Left ventricle myocardium inferior (tissue), 1 donor: ENCODE results near the gene OR6X1. TPM values are rescaled to one million over a fixed set of nuclear protein-coding genes. Genes with fewer than 3 reads are reported as not detected.
A peak's percentile ranks its signal among the peaks of the same experiment; 100 is the strongest.

Source experiments
- DNase-seq: peaks from one replicate; pipeline ENCODE4 v3.0.0-alpha.2; 2020
- H3K27ac ChIP-seq: fragments of 200-600 bp; replicated peaks from 2 replicates; pipeline ENCODE4 v1.8.0; 2021
- H3K27me3 ChIP-seq: fragments of 200-600 bp; 2 replicates; pipeline ENCODE4 v1.8.0; 2021; ENCODE audit warnings: low read depth
- H3K36me3 ChIP-seq: fragments of 200-600 bp; 2 replicates; pipeline ENCODE4 v1.8.0; 2021
- H3K4me1 ChIP-seq: fragments of 200-600 bp; 2 replicates; pipeline ENCODE4 v1.8.0; 2021
- H3K4me3 ChIP-seq: fragments of 200-600 bp; 2 replicates; pipeline ENCODE4 v1.8.0; 2021; ENCODE audit warnings: mild to moderate bottlenecking, moderate library complexity
- H3K9me3 ChIP-seq: fragments of 200-600 bp; replicated peaks from 2 replicates; pipeline ENCODE4 v1.8.0; 2021
- intact Hi-C: fragments of 100-400 bp; cut with micrococcal nuclease; formaldehyde crosslinking; loops from one replicate; pipeline ENCODE4 v1.11.0; 2022
- total RNA-seq: library from RNA; stranded (reverse); fragmentation: NEBNext Ultra II Directional; extraction: Animal tissue kit (Norgen Biotek cat#: 25700); gene quantifications from one replicate; pipeline ENCODE4 v1.2.1, GENCODE V29; 2021
- TF ChIP-seq, protein P1 (sequence below): fragments of 200-600 bp; IDR thresholded peaks from 2 replicates; pipeline ENCODE4 v1.8.0; 2021; ENCODE audit warnings: antibody characterized with exemption, mild to moderate bottlenecking, borderline replicate concordance
- donor health status: DM: no; HTN: yes; CAD: no; lungs with severe emphysema.

Gene OR6X1
- total RNA-seq, 1 donor from 2014 or later: not detected

GRCh38 chr11:123707606-123708205 is 46.6 kb downstream of the OR6X1 start:
- peaks cover 3% of the 10 kb centered on the region for H3K9me3 ChIP-seq
- no peak overlapping the region for H3K27ac ChIP-seq
- no peaks in the 10 kb centered on the region for H3K4me1 ChIP-seq
- H3K27me3 ChIP-seq: peaks cover 18% of the 10 kb centered on the region
- peak; percentile 22 for DNase-seq
- intact Hi-C loops: loop anchor here (5.0 kb wide), 2 partner anchors 65 to 125 kb away; no protein-coding TSS in a partner anchor
- no peak overlapping the region for H3K4me3 ChIP-seq
- TF ChIP-seq, protein P1, sequence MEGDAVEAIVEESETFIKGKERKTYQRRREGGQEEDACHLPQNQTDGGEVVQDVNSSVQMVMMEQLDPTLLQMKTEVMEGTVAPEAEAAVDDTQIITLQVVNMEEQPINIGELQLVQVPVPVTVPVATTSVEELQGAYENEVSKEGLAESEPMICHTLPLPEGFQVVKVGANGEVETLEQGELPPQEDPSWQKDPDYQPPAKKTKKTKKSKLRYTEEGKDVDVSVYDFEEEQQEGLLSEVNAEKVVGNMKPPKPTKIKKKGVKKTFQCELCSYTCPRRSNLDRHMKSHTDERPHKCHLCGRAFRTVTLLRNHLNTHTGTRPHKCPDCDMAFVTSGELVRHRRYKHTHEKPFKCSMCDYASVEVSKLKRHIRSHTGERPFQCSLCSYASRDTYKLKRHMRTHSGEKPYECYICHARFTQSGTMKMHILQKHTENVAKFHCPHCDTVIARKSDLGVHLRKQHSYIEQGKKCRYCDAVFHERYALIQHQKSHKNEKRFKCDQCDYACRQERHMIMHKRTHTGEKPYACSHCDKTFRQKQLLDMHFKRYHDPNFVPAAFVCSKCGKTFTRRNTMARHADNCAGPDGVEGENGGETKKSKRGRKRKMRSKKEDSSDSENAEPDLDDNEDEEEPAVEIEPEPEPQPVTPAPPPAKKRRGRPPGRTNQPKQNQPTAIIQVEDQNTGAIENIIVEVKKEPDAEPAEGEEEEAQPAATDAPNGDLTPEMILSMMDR: peak; percentile 82
- no peaks in the 10 kb centered on the region for H3K36me3 ChIP-seq

- H3K36me3 ChIP-seq: no peaks in the 10 kb centered on the region
- H3K4me1 ChIP-seq: no peaks in the 10 kb centered on the region
- TF ChIP-seq, protein P1: no peak
- peaks cover 16% of the 10 kb centered on the region for H3K27me3 ChIP-seq
- H3K27ac ChIP-seq: no peak overlapping the region
- intact Hi-C loops: loop anchor here (5.0 kb wide), 2 partner anchors 65 to 125 kb away; no protein-coding TSS in a partner anchor
- DNase-seq: no peak
- no peak overlapping the region for H3K4me3 ChIP-seq
- no peaks in the 10 kb centered on the region for H3K9me3 ChIP-seq
These were observed 47.1 kb downstream of the OR6X1 start for GRCh38 chr11:123707206-123707605.

GRCh38 chr11:123704341-123704740 is 50.0 kb downstream of the OR6X1 start:
- DNase-seq: no peak
- no peak overlapping the region for H3K27ac ChIP-seq
- no peaks in the 10 kb centered on the region for H3K4me1 ChIP-seq
- peaks cover 5% of the 10 kb centered on the region for H3K27me3 ChIP-seq
- H3K9me3 ChIP-seq: no peaks in the 10 kb centered on the region
- TF ChIP-seq, protein P1: no peak
- no peak overlapping the region for H3K4me3 ChIP-seq
- intact Hi-C loops: no loop called here
- no peaks in the 10 kb centered on the region for H3K36me3 ChIP-seq

Other genes with a start within 250 kb of the OR6X1 start
- 1.9 TPM for gene SCN3B, start 99.9 kb downstream of the OR6X1 start, total RNA-seq
- gene ZNF202, start 12.9 kb downstream of the OR6X1 start, total RNA-seq: 6.0 TPM
- not detected for gene OR6M1, start 51.8 kb upstream of the OR6X1 start, total RNA-seq
- gene TMEM225, start 131.2 kb upstream of the OR6X1 start, total RNA-seq: not detected
- not detected for gene OR8D4, start 147.6 kb upstream of the OR6X1 start, total RNA-seq
- gene OR4D5, start 185.1 kb upstream of the OR6X1 start, total RNA-seq: not detected
- not detected for gene OR6T1, start 189.3 kb upstream of the OR6X1 start, total RNA-seq
- not detected for gene OR10S1, start 223.3 kb upstream of the OR6X1 start, total RNA-seq
- gene OR10G6, start 240.6 kb upstream of the OR6X1 start, total RNA-seq: not detected